GM10847 (cell line): ENCODE data around the gene TRIM3.

Experiments used
- POLR2A ChIP-seq: IDR thresholded peaks from 2 replicates; pipeline ENCODE4 v1.6.1; 2011; ENCODE audit not compliant: insufficient read length; ENCODE audit errors: extremely low read depth

The TRIM3 gene

GRCh38 chr11:6403539-6403938 lies 70.2 kb downstream of the TRIM3 start:
- no peak for TF ChIP-seq POLR2A

GRCh38 chr11:6402561-6402981 lies 71.2 kb downstream of the TRIM3 start:
- no peak for TF ChIP-seq POLR2A

- TF ChIP-seq POLR2A, result no peak
Observed at GRCh38 chr11:6402061-6402470, 71.7 kb downstream of the TRIM3 start.

GRCh38 chr11:6401464-6401863 lies 72.3 kb downstream of the TRIM3 start:
- no peak for TF ChIP-seq POLR2A

GRCh38 chr11:6400431-6401345 lies 73.1 kb downstream of the TRIM3 start:
- no peak for TF ChIP-seq POLR2A
